HEK293 (cell line): ENCODE measurements around the gene TFR2.

ENCODE experiments used
- SP2 ChIP-seq: fragments of 450-650 bp; formaldehyde crosslinking; IDR thresholded peaks from 2 replicates; pipeline ENCODE4 v1.5.1; 2016; ENCODE audit warnings: missing biosample characterization, missing genetic modification characterization
- YY1 ChIP-seq: fragments of 450-650 bp; formaldehyde crosslinking; IDR thresholded peaks from 2 replicates; pipeline ENCODE4 v1.5.1; 2018; ENCODE audit warnings: missing biosample characterization, missing genetic modification characterization
- ZNF366 ChIP-seq: fragments of 450-650 bp; formaldehyde crosslinking; conservative IDR thresholded peaks from 2 replicates; pipeline ENCODE4 v1.5.1; 2016; ENCODE audit warnings: missing biosample characterization, missing genetic modification characterization
- ZNF416 ChIP-seq: fragments of 450-650 bp; formaldehyde crosslinking; IDR thresholded peaks from 2 replicates; pipeline ENCODE4 v1.5.1; 2016; ENCODE audit warnings: missing biosample characterization, missing genetic modification characterization
- ZNF423 ChIP-seq: fragments of 450-650 bp; formaldehyde crosslinking; IDR thresholded peaks from 2 replicates; pipeline ENCODE4 v1.5.1; 2016; ENCODE audit warnings: missing biosample characterization, missing genetic modification characterization
- ZNF660 ChIP-seq: fragments of 450-650 bp; IDR thresholded peaks from 2 replicates; pipeline ENCODE4 v1.5.1; 2018; ENCODE audit warnings: missing biosample characterization, mild to moderate bottlenecking, missing genetic modification characterization
- TF ChIP-seq, protein P1 (sequence below): fragments of 450-650 bp; formaldehyde crosslinking; IDR thresholded peaks from 2 replicates; pipeline ENCODE4 v1.5.1; 2017; ENCODE audit warnings: missing biosample characterization, missing genetic modification characterization
- TF ChIP-seq, protein P2 (sequence below): fragments of 450-650 bp; formaldehyde crosslinking; IDR thresholded peaks from 2 replicates; pipeline ENCODE4 v1.5.1; 2016; ENCODE audit warnings: missing biosample characterization, missing genetic modification characterization
- TF ChIP-seq, protein P3 (sequence below): fragments of 450-650 bp; IDR thresholded peaks from 2 replicates; pipeline ENCODE4 v1.5.1; 2018; ENCODE audit warnings: missing biosample characterization, missing genetic modification characterization
- TF ChIP-seq, protein P4 (sequence below): fragments of 450-650 bp; formaldehyde crosslinking; IDR thresholded peaks from 2 replicates; pipeline ENCODE4 v1.5.1; 2016; ENCODE audit warnings: missing biosample characterization, missing genetic modification characterization

DNA sequence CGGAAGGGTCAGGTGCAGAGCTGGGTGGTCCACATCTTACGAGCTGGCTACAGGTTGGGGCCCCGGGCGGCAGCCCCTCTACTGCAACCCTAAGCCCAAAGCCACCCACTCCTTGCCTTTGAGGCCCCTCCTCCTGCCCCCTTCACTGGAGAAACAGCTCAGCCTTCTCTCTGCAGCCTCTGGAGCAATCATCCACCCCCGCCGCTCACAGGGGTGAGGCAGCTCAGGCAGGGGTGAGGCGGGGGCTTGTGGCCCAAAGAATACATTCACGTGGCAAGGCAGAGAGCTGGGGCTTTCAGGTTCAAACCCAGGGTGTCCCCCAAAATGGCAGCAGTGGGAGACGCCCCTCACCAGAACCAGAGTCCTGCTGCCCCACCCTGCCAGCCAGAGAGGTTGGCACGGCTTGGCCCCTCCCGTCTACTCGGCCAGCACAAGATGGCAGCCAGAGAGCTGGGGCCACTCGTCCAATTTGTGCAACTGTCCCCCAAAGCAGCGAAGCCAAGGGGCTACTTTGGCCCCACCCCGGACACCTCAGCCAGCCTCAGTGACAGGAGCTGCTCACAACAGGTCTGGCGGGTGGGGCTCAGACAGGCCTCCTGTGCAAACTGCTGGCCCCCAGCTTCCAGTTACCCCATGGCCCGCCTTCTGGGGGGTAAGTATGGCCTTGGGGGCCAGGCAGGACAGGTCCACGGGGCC, 39.4 kb upstream of the TFR2 start:
- no peak for TF ChIP-seq ZNF366 (tag by site-specific recombination)
- TF ChIP-seq, protein P1, sequence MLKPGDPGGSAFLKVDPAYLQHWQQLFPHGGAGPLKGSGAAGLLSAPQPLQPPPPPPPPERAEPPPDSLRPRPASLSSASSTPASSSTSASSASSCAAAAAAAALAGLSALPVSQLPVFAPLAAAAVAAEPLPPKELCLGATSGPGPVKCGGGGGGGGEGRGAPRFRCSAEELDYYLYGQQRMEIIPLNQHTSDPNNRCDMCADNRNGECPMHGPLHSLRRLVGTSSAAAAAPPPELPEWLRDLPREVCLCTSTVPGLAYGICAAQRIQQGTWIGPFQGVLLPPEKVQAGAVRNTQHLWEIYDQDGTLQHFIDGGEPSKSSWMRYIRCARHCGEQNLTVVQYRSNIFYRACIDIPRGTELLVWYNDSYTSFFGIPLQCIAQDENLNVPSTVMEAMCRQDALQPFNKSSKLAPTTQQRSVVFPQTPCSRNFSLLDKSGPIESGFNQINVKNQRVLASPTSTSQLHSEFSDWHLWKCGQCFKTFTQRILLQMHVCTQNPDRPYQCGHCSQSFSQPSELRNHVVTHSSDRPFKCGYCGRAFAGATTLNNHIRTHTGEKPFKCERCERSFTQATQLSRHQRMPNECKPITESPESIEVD (tag by site-specific recombination): no peak
- TF ChIP-seq, protein P2, sequence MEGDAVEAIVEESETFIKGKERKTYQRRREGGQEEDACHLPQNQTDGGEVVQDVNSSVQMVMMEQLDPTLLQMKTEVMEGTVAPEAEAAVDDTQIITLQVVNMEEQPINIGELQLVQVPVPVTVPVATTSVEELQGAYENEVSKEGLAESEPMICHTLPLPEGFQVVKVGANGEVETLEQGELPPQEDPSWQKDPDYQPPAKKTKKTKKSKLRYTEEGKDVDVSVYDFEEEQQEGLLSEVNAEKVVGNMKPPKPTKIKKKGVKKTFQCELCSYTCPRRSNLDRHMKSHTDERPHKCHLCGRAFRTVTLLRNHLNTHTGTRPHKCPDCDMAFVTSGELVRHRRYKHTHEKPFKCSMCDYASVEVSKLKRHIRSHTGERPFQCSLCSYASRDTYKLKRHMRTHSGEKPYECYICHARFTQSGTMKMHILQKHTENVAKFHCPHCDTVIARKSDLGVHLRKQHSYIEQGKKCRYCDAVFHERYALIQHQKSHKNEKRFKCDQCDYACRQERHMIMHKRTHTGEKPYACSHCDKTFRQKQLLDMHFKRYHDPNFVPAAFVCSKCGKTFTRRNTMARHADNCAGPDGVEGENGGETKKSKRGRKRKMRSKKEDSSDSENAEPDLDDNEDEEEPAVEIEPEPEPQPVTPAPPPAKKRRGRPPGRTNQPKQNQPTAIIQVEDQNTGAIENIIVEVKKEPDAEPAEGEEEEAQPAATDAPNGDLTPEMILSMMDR: no peak
- no peak for TF ChIP-seq ZNF423 (tag by site-specific recombination)
- no peak for TF ChIP-seq ZNF416 (tag by site-specific recombination)
- TF ChIP-seq, protein P3, sequence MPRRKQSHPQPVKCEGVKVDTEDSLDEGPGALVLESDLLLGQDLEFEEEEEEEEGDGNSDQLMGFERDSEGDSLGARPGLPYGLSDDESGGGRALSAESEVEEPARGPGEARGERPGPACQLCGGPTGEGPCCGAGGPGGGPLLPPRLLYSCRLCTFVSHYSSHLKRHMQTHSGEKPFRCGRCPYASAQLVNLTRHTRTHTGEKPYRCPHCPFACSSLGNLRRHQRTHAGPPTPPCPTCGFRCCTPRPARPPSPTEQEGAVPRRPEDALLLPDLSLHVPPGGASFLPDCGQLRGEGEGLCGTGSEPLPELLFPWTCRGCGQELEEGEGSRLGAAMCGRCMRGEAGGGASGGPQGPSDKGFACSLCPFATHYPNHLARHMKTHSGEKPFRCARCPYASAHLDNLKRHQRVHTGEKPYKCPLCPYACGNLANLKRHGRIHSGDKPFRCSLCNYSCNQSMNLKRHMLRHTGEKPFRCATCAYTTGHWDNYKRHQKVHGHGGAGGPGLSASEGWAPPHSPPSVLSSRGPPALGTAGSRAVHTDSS (tag by site-specific recombination): no peak
- TF ChIP-seq SP2 (tag by site-specific recombination): no peak
- no peak for TF ChIP-seq YY1 (tag by site-specific recombination)
- TF ChIP-seq, protein P4, sequence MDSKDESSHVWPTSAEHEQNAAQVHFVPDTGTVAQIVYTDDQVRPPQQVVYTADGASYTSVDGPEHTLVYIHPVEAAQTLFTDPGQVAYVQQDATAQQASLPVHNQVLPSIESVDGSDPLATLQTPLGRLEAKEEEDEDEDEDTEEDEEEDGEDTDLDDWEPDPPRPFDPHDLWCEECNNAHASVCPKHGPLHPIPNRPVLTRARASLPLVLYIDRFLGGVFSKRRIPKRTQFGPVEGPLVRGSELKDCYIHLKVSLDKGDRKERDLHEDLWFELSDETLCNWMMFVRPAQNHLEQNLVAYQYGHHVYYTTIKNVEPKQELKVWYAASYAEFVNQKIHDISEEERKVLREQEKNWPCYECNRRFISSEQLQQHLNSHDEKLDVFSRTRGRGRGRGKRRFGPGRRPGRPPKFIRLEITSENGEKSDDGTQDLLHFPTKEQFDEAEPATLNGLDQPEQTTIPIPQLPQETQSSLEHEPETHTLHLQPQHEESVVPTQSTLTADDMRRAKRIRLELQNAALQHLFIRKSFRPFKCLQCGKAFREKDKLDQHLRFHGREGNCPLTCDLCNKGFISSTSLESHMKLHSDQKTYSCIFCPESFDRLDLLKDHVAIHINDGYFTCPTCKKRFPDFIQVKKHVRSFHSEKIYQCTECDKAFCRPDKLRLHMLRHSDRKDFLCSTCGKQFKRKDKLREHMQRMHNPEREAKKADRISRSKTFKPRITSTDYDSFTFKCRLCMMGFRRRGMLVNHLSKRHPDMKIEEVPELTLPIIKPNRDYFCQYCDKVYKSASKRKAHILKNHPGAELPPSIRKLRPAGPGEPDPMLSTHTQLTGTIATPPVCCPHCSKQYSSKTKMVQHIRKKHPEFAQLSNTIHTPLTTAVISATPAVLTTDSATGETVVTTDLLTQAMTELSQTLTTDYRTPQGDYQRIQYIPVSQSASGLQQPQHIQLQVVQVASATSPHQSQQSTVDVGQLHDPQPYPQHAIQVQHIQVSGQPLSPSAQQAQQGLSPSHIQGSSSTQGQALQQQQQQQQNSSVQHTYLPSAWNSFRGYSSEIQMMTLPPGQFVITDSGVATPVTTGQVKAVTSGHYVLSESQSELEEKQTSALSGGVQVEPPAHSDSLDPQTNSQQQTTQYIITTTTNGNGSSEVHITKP (tag by site-specific recombination): peak; percentile 96
- no peak for TF ChIP-seq ZNF660 (tag by site-specific recombination)
